Measurements from ENCODE around the gene FANCC.
"Not testable (repeated sequence)": the region's sequence is repeated elsewhere in the genome, so short reads cannot be mapped to it uniquely, and the experiment has no call there.

FANCC gene

DNA sequence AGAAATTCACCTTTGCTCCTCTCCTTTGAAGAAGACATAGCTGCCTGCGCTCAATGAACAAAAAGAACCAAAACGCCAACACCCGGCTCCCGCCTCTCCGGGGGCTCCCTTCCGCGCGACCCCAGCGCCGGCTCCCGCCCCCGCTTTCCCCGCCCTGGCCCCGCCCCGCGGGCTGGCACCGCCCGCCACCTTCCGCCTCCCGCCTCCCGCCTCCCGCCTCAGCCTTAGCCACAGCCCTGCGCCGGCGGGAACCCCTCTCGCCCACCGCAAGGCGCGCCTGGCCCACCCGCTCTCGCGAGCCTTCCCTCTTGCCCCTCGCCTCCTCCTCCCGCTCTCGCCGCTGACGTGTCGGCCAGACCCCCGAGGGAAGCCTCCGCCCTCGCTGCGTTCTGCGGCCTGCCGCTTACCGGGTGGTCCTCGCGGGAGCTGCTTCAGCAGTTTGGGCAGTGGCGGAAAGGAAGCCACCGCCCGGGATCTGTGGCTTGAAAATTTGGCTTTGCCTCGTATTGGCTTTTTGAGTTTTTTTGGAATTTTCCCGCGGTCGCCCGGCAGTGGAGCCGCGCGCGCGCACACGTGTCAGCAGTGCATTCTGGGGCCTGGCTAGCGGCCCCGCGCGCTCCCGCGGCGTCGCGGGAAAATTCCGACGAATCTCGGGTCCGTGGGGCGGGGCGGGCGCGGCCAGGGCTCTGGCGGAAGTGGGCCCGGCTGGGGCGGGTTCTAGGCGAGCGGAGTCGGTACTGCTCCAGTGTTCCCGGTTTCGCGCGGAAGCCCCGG lies at the start of gene FANCC:
TSS of gene FANCC (minus strand) at position 591 of the 774 bp plus-strand sequence. CDS start 68,418 bp downstream, outside the sequence.
- DNase-seq, result peak; percentile 51 to 60

- no peak for DNase-seq
Observed at GRCh38 chr9:95366731-95367325, 49.3 kb upstream of the FANCC start.

DNA sequence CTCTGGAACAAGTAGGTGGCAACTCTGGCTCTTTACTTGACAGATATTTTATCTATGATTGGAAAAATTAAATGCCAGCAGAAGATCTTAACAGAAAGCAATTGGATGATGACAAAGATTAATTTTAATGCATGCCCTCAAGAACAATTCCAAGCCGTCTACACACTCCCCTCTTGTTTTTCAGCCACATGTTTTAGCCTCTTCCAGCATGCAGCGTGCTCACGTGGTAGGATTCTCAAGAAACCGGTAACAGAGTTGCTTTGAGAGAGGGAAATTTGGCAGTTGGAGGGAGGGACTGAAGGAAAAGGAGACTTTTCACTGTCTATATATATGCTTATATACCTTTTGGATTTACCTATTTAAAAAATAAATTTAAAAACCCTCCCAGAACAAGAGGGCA lies 48.3 kb upstream of the FANCC start:
- DNase-seq, result no peak

GRCh38 chr9:95363051-95363841 lies 45.7 kb upstream of the FANCC start:
- DNase-seq, result no peak

DNA sequence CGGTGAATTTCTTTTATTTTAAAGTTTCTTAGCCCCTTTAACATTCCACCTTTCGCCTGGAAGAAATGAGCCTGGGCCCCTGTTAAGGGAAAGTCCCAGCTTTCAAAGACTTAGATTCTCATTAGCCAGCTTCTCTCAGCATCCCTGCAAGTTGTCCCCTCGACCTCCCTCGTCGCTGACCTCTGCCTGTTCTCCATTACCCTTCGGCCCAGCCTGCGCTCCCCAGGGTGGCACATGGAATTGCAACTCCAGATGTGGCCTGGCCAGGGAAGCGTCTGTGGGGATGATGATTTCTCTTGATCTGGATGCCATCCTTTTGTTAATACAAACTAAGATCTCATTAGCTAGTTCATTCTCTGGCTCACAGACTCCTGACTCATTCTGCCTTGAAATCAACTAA lies 43.4 kb upstream of the FANCC start:
- no peak for DNase-seq

- DNase-seq, result no peak
Observed at GRCh38 chr9:95357316-95357715, 39.8 kb upstream of the FANCC start.

DNA sequence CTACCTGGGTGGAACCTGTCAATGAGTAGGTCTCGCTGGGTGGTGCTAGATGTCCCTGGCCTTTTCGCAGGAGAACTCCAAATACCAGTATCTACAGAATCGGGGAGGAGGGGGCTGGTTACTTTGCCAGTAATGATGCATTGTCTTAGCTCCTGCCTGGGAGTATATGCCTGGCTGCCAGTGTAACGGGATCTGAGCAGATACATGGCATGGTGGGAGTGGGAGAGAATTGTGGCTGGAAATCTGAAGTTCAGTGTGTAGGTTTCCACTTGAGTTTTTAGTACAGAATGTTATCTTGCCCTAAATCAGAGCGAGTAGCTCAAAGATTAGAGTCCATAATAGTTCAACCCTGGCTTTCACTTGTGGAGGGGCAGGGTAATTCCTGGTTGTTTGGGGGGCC lies 38.0 kb upstream of the FANCC start:
- DNase-seq, result no peak

GRCh38 chr9:95351051-95351450 lies 33.5 kb upstream of the FANCC start:
- DNase-seq, result no peak

- DNase-seq, result no peak
Observed at GRCh38 chr9:95350266-95350665, 32.8 kb upstream of the FANCC start.

GRCh38 chr9:95349091-95350038 lies 31.9 kb upstream of the FANCC start:
- no peak for DNase-seq

DNA sequence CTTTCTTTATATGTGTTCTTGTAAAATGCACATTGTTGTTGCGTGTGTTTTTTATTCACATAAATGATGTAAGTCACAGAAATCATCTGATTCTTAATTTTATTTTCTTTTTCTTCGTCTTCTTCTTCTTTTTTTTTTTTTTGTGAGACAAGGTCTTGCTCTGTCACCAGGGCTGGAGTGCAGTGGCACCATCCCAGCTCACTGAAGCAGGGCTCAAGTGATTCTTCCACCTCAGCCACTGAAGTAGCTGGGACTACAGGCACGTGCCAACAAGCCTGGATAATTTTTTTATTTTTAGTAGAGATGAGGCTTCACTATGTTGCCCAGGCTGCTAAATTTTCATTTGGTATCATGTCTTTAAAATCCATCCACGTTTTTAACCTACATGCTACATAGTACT lies 28.5 kb upstream of the FANCC start:
- DNase-seq, result no peak

GRCh38 chr9:95344735-95345325 lies 27.3 kb upstream of the FANCC start:
- DNase-seq, result no peak

- DNase-seq, result no peak
Observed at GRCh38 chr9:95343725-95344287, 26.3 kb upstream of the FANCC start.

DNA sequence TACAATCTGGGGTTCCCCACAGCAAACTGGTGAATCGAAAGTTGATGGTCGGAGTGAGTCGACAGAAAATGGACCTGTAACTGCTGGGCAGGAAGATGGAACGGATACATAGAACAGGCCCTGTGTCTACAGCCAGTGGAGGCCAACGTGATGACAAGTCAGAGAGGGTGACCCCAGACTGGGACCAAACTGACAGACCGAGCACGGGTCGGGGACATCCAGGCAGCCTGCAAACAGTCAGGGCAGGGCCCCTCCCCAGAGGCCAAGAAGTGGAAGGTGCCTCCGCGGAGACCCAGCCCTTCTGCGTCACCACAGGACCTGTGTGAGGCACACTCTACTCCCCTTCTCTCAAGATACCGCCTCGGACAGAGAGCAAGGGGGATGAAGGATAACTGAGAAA lies 25.1 kb upstream of the FANCC start:
- DNase-seq, result no peak

DNA sequence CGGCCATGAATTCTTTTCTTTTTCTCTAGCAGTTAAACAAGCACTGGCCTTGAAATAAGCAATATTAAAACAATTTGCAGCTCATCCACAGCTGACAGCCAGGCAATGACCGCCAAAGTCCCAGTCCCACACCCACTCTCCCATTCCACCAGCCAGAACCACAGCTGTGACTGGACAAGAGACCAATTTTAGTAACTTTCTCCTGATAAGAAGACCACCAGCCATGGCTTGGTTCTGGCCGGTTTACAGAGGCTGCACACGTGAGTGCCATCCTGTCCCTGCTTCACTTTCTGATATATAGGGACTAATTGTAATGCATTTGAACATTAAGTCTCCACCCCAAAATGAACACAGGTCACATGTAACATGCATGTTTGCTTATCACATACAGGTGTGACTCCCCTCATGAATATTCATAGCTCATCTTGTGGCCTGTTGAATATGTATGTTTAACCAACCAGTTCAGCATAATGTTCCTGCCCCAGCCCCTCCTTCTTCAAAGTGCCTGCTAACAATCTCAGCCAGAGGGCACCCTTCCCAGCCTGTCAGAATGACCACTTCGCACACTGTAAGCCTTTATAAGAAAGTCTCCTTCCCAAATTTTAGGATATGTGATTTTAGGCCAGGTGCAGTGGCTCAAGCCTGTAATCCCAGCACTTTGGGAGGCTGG lies 23.9 kb upstream of the FANCC start:
- DNase-seq, result no peak

DNA sequence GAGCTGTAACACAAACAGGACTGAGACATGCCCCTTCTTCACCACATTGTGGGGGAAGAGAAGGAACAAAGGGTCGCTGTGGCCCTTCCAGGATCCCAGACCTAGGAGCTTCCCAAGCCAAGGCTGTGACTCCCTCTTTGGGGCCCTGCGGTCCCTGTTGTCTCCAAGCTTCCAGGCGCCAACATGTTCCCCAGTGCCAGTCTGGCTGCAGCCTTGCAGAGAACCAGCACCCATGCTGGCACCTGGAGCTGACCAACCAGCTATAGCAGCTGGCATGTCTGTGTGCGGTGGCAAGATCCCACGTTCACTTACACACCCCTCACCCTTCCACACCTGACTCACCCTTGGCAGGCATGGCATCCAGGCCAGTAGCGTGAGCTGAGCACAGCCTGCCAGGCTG lies 20.7 kb upstream of the FANCC start:
- no peak for DNase-seq

- DNase-seq, result peak; percentile 13 to 46
Observed at GRCh38 chr9:95336281-95336680, 18.8 kb upstream of the FANCC start.

DNA sequence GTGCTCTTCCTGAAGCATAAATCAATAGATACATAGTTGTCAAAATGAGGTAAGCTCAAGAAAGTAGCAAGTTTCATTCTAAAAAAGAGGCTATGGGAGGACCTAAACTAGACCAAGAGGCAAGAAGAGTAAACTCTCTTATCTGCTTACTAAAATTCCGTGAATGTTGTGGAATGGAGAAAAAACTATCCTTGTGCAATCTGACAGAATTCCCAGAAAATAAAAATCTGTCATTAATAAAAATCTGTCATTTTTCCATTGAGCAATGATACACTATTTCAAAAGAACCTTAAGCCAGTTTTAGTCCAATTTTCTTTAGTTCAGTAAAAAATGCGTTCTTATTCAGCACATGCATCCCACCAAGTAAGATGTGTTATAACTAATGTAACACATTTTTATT lies 15.9 kb upstream of the FANCC start:
- DNase-seq, result no peak

DNA sequence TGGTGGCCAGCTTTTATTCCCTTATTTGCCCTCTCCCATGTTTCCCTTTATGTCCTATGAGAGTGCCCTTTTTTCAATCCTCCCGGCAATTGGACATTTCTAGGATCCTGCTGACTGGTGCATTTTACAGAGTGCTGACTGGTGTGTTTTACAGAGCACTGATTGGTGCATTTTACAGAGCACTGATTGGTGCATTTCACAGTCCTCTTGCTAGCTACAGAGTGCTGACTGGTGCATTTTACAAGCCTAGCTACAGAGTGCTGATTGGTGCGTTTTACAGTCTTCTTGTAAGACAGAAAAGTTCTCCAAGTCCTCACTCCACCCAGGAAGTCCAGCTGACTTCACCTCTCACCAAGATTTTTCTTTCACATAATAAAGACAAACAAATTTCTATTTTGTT lies 15.4 kb upstream of the FANCC start:
- no peak for DNase-seq

- DNase-seq, result no peak
Observed at GRCh38 chr9:95330720-95331404, 13.4 kb upstream of the FANCC start.

GRCh38 chr9:95329061-95329460 lies 11.6 kb upstream of the FANCC start:
- DNase-seq, result not testable (repeated sequence)

All from AML-193 (cell line).